HAP-1 (cell line): ENCODE data around the gene MYH16.
"Not testable (repeated sequence)": the region's sequence is repeated elsewhere in the genome, so short reads cannot be mapped to it uniquely, and the experiment has no call there.

ENCODE experiments used
- DNase-seq, 2 experiments: peaks; one replicate each; pipeline ENCODE4 v3.0.0-alpha.2; 2016 to 2020; ENCODE audit warnings: low spot score in 2 of 2
- H3K27me3 ChIP-seq: fragments of 250-450 bp; sonication (Bioruptor Pico); 2 replicates; pipeline ENCODE4 v1.5.1; 2020; ENCODE audit warnings: low read depth, mild to moderate bottlenecking, moderate library complexity
- H3K36me3 ChIP-seq: fragments of 250-450 bp; sonication (Bioruptor Pico); replicated peaks from 2 replicates; pipeline ENCODE4 v1.5.1; 2020; ENCODE audit warnings: mild to moderate bottlenecking
- H3K4me1 ChIP-seq: fragments of 250-450 bp; sonication (Bioruptor Pico); 2 replicates; pipeline ENCODE4 v1.5.1; 2020; ENCODE audit warnings: mild to moderate bottlenecking
- H3K4me3 ChIP-seq: fragments of 250-450 bp; sonication (Bioruptor Pico); 2 replicates; pipeline ENCODE4 v1.5.1; 2020; ENCODE audit warnings: mild to moderate bottlenecking, moderate library complexity
- H3K9me3 ChIP-seq: fragments of 250-450 bp; sonication (Bioruptor Pico); 2 replicates; pipeline ENCODE4 v1.5.1; 2020; ENCODE audit warnings: mild to moderate bottlenecking, moderate library complexity
- in situ Hi-C: fragments of 300-500 bp; cut with MboI; formaldehyde crosslinking; loops from 3 replicates; pipeline ENCODE4 v1.14.3; 2020; ENCODE audit warnings: low sequenced_read_pairs, inconsistent platforms, mixed read lengths

Gene MYH16

DNA sequence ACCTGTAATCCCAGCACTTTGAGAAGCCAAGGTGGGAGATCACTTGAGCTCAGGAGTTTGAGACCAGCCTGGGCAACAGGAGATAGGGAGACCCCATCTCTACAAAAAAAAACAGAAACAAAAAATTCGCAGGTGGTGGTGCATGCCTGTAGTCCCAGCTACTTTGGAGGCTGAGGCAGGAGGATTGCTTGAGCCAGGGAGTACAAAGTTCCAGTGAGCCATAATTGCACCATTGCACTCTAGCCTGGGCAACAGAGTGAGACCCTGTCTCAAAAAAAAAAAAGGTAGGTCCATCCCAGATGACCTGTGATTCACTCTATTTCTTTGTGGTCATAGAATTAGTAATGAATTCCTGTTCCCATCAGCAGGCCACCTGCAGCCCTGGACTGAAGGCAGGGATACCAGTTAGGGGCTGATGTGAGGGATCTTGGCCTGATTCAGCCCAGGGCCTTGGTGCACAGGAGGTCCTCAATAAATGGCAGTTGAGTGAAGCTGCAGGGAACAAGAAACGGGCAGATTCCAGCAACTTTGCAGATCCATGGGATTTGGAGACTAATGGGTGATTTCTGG lies at the start of gene MYH16:
TSS of gene MYH16 (plus strand) at position 364 of the 570 bp plus-strand sequence.
- Histone ChIP-seq H3K36me3 (no peaks in the 10 kb centered on the region), H3K27me3 (no peaks in the 10 kb centered on the region), H3K9me3 (no peaks in the 10 kb centered on the region), H3K4me3 (no peak within 1 kb of the TSS), H3K4me1 (no peaks in the 10 kb centered on the region)
- in situ Hi-C loops = no loop called here
- no peak for DNase-seq

DNA sequence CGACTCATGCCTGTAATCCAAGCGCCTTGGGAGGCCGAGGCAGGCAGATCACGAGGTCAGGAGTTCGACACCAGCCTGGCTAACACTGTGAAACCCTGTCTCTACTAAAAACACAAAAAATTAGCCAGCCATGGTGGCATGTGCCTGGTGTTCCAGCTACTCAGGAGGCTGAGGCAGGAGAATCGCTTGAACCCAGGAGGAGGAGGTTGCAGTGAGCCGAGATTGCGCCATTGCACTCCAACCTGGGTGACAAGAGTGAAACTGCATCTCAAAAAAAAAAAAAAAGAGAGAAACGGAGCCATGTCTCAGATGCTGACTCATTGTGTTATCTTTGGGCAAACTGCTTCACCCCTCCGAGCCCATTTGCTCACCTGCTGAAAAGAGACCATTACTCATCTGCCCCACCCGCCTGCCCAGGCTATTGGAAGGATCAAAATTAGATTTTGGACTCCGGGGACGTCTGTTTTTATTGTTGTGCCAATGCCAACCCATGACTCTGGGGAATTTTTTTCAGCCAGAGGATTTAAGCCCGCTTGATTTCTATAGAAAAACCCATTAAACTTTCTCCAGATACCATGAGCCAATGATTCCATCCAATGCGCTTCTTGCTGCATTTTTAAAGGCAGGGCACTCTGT lies 48.3 kb upstream of the MYH16 start:
- not testable (repeated sequence) for H3K36me3 ChIP-seq

DNA sequence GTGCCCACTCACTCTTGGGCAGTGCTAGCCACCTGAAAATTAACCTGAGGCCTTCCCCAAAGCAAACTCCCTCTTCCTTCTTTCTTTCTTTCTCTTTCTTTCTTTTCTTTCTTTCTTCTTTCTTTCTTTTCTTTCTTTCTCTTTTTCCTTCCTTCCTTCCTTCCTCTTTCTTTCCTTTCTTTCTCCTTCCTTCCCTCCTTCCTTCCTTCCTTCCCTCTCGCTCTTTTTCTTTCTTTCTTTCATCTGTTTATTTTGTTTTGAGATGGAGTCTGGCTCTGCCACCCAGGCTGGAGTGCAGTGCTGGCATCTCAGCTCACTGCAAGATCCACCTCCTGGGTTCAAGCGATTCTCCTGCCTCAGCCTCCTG lies 47.8 kb upstream of the MYH16 start:
- Histone ChIP-seq H3K4me1 (no peaks in the 10 kb centered on the region), H3K27me3 (no peaks in the 10 kb centered on the region), H3K9me3 (no peaks in the 10 kb centered on the region), H3K36me3 (no peaks in the 10 kb centered on the region), H3K4me3 (no peak overlapping the region)
- in situ Hi-C loops = no loop called here
- DNase-seq = no peak

More for the DNA sequence above, 48.3 kb upstream of the MYH16 start:
- H3K27me3 ChIP-seq, DNase-seq, H3K4me1 ChIP-seq, in situ Hi-C loops, H3K9me3 ChIP-seq, H3K4me3 ChIP-seq: not testable (repeated sequence)

DNA sequence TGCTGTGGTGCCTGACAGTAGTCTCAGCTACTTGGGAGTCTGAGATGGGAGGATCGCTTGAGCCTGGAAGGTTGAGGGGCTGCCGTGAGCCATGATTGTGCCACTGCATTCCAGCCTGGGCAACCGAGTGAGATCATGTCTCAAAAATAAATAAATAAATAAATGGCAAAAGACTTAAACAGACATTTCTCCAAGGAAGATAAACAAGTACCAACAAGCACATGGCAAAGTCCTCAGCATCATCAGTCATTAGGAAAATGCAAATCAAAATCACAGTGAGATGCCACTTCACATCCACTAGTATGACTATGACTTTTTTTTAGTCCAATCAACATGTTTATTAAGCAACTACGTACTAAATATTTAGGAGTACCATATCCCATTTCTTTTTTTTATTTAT lies 43.4 kb upstream of the MYH16 start:
- no peaks in the 10 kb centered on the region for H3K36me3 ChIP-seq
- in situ Hi-C loops = no loop called here
- no peak overlapping the region for H3K4me3 ChIP-seq
- H3K27me3 ChIP-seq = no peaks in the 10 kb centered on the region
- H3K4me1 ChIP-seq = no peaks in the 10 kb centered on the region
- H3K9me3 ChIP-seq = no peaks in the 10 kb centered on the region
- no peak for DNase-seq

DNA sequence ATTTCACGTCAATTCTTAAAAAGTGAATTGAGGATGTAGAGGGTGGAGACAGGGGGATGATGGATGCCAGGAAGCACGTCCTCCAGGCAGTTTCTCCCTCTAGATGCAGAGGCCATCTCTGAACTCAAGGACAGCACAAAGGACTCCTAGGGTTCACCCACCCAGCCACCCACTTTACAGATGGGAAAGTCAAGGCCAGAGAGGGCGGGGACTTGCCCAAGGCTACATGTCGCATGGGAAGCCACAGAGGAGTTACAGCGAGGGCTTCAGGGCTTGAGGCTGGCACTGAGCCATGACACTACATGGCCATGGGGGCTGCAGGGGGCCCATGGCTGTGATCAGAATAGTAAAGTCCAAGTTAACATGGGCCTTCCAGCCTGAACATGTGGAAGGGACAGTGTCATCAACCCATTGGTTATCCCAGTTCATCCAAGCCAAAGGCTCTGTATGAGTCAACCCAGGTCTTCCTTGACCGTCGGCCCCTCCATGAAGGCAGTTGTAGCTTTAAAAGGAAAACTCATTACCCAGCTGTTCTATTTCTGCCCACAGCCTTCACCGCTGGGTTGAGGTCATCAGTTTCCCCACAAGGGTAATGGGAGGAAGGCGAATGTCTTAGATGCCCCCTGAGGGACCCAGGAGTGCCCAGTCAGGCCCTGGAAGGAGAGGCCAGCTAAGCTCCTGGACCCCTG lies 40.4 kb upstream of the MYH16 start:
- no peak for DNase-seq
- in situ Hi-C loops = no loop called here
- no peaks in the 10 kb centered on the region for H3K4me1 ChIP-seq
- no peak overlapping the region for H3K4me3 ChIP-seq
- no peaks in the 10 kb centered on the region for H3K9me3 ChIP-seq
- H3K27me3 ChIP-seq = no peaks in the 10 kb centered on the region
- H3K36me3 ChIP-seq = no peaks in the 10 kb centered on the region

DNA sequence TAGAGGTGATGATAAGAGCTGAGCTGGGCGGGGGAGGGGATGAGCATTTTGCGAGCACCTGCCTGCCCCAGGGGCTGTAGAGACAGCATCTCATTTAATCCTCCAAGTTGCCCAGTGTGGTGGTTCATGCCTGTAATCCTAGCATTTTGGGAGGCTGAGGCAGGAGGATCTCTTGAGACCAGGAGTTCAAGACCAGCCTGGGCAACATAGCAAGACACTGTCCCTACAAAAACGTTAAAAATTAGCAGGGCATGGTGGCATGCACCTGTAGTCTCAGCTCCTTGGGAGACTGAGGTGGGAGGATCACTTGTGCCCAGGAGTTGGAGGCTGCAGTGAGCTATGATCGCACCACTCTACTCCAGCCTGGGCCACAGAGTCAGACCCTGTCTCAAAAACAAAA lies 39.7 kb upstream of the MYH16 start:
- in situ Hi-C loops, DNase-seq, H3K4me3 ChIP-seq, H3K27me3 ChIP-seq, H3K36me3 ChIP-seq, H3K4me1 ChIP-seq, H3K9me3 ChIP-seq: not testable (repeated sequence)

DNA sequence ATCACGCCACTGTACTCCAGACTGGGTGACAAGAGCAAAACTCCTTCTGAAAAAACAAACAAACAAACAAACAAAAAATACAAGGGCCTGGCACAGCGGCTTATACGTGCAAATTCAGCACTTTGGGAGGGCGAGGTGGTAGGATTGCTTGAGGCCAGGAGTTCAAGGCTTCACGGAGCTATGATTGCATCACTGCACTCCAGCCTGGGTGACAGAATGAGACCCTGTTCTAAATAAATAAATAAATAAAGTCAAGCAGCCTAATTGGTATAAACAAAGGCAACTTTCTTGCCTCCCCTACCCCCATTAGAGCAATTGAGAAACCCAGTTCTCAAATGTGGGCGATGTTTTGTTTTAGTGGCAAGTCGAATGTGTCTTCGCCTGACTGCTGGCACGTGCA lies 38.5 kb upstream of the MYH16 start:
- H3K9me3 ChIP-seq = no peaks in the 10 kb centered on the region; the same call in none of the 2 replicates
- in situ Hi-C loops = no loop called here
- no peaks in the 10 kb centered on the region for H3K36me3 ChIP-seq
- DNase-seq = no peak
- no peaks in the 10 kb centered on the region for H3K4me1 ChIP-seq
- H3K27me3 ChIP-seq = no peaks in the 10 kb centered on the region
- H3K4me3 ChIP-seq = no peak overlapping the region

DNA sequence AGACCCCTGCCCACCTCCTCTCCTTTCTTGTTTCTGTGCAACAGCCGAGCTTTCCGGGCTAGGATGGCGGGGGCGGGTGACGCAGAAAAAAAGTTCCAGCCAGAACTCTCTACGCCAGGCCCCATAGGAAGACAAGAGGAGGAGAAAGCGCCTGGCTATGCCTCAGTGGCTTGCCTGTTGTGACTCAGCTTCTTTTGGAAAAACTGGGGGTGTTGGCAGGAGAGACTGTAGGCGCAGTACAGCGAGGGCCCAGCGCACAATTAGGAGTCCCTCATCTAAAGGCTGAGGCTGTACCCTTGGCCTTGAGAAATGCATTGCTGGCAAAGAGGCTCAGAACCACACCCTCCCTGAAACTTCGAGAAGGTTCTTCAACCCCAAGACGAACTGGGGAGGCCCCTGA lies 36.7 kb upstream of the MYH16 start:
- in situ Hi-C loops = no loop called here
- H3K4me3 ChIP-seq = no peak overlapping the region
- no peak for DNase-seq
- H3K9me3 ChIP-seq = no peaks in the 10 kb centered on the region; the same call in none of the 2 replicates
- no peaks in the 10 kb centered on the region for H3K27me3 ChIP-seq
- no peaks in the 10 kb centered on the region for H3K4me1 ChIP-seq
- H3K36me3 ChIP-seq = no peaks in the 10 kb centered on the region

DNA sequence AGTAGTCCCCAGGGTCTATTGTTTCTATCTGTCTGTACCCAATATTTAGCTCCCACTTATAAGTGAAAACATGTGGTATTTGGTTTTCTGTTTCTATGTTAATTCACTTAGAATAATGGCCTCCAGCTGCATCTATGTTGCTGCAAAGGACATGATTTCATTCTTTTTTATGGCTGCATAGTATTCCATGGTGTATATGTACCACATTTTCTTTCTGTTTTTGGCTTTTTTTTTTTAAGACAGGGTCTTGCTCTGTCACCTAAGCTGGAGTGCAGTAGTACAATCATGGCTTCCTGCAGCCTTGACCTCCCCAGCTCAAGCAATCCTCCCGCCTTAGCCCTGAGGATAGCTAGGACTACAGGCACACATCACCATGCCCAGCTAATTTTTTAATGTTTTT lies 34.8 kb upstream of the MYH16 start:
- H3K4me1 ChIP-seq, H3K36me3 ChIP-seq, H3K9me3 ChIP-seq, H3K4me3 ChIP-seq, in situ Hi-C loops, DNase-seq, H3K27me3 ChIP-seq: not testable (repeated sequence)

DNA sequence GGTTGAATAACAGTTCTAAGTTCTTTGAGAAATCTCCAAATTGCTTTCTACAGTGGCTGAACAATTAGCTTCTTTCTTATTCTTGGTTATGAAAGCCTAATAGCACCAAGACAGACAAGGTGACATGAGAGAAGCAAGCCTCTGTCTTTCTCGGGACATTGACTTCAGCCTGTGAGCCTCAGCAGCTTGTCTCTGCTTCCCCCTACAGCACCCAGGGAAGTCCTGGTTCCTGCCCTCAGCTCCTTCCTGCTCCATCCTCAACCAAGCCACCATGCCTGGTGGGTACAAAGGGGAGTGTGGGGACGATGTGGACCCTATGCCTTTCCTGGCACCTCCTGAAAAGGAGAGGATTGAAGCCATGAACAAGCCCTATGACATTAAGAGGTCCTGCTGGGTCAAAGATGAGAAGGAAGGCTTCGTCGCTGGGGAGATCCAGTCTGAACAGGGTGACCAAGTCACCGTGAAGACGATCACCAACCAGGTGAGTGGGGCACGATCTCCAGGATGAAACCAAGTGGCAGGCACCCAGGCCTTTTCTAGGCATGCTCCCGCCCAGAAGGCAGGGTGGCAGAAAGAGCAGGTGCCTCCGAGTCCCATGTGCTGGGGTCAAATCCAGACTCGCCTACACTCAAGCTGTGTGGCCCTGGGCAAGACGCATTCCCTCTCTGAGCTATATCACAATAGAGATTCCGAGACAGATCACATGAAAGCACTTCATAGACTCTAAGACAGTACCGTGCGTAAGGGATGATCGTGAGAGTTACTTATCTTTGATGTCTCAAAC lies 33.9 kb upstream of the MYH16 start:
- Histone ChIP-seq H3K36me3 (no peaks in the 10 kb centered on the region), H3K4me1 (no peaks in the 10 kb centered on the region), H3K27me3 (no peaks in the 10 kb centered on the region), H3K9me3 (no peaks in the 10 kb centered on the region; the same call in none of the 2 replicates), H3K4me3 (no peak overlapping the region)
- in situ Hi-C loops = no loop called here
- no peak for DNase-seq

DNA sequence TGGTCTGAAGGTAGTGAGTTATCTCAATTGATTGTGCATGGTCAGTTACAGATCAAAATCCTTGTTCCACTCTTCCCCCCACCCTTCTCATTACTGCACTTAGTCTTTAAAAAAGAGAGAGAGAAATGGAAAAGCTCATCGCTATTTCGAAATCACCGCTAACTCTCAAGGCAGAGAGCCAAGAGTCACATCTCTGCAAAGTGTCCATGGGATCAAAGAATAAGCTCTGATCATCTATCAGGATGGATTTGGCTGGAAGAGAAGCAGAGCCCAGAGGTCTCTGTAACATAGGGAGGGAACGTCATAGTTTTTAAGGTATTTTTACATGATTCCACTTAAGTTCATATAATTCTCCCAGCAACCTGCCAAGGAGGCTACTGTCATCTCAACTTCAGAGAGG lies 30.0 kb upstream of the MYH16 start:
- in situ Hi-C loops = no loop called here
- Histone ChIP-seq H3K4me3 (no peak overlapping the region), H3K36me3 (no peaks in the 10 kb centered on the region), H3K27me3 (no peaks in the 10 kb centered on the region), H3K4me1 (no peaks in the 10 kb centered on the region), H3K9me3 (no peaks in the 10 kb centered on the region; the same call in none of the 2 replicates)
- no peak for DNase-seq

DNA sequence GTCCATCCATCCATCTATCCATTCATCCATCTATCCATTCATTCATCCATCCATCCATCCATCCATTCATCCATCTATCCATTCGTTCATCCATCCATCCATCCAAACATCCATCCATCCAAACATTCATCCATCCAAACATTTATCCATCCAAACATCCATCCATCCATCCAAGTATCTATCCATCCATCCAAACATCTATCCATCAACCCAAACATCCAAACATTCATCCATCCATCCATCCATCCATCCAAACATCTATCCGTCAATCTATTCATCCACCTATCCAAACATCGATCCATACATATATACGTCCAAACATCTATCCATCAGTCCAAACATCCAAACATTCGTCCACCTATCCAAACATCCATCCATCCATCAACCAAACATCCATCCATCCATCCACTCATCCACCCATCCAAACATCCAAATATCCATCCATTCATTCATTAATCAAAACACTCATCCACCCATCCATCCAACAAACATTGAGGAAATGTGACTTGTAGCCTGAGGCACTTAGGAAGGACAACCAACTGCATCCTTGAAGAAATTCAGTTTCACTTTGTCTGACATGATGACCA lies 28.8 kb upstream of the MYH16 start:
- Histone ChIP-seq H3K9me3 (no peaks in the 10 kb centered on the region), H3K4me1 (no peaks in the 10 kb centered on the region), H3K4me3 (no peak overlapping the region), H3K36me3 (no peaks in the 10 kb centered on the region), H3K27me3 (no peaks in the 10 kb centered on the region)
- DNase-seq = no peak
- in situ Hi-C loops = no loop called here

DNA sequence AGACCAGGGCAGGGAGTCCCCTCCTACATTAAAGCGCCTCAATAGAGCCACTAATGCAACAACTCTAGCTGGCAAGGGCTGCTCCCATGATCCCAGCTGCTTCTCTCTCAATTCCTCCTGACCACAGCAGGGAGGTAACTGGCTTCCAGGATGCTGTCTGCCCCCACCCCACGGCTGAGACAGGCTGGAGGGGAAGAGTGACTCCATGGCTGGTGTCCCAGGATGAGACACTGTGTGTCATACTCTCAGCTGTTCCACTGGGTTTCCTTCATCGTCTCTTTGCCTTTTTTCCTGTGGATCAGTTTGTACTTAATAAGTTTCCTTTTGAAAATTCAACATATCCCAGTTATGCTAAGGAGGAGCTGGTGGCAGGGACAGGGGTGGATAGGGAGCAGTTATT lies 27.7 kb upstream of the MYH16 start:
- no peak for DNase-seq
- Histone ChIP-seq H3K4me3 (no peak overlapping the region), H3K36me3 (no peaks in the 10 kb centered on the region), H3K27me3 (no peaks in the 10 kb centered on the region), H3K4me1 (no peaks in the 10 kb centered on the region), H3K9me3 (no peaks in the 10 kb centered on the region)
- in situ Hi-C loops = no loop called here
